SH-SY5Y (cell line): ENCODE data around the gene PDE4D.

Experiments
- GATA2 ChIP-seq: IDR thresholded peaks from 2 replicates; pipeline ENCODE4 v1.6.1; 2011; ENCODE audit warnings: mild to moderate bottlenecking, low read depth, low read length
- GATA3 ChIP-seq: IDR thresholded peaks from 2 replicates; pipeline ENCODE4 v1.6.1; 2011; ENCODE audit warnings: low read depth, mild to moderate bottlenecking, low read length, moderate library complexity

The PDE4D gene

DNA sequence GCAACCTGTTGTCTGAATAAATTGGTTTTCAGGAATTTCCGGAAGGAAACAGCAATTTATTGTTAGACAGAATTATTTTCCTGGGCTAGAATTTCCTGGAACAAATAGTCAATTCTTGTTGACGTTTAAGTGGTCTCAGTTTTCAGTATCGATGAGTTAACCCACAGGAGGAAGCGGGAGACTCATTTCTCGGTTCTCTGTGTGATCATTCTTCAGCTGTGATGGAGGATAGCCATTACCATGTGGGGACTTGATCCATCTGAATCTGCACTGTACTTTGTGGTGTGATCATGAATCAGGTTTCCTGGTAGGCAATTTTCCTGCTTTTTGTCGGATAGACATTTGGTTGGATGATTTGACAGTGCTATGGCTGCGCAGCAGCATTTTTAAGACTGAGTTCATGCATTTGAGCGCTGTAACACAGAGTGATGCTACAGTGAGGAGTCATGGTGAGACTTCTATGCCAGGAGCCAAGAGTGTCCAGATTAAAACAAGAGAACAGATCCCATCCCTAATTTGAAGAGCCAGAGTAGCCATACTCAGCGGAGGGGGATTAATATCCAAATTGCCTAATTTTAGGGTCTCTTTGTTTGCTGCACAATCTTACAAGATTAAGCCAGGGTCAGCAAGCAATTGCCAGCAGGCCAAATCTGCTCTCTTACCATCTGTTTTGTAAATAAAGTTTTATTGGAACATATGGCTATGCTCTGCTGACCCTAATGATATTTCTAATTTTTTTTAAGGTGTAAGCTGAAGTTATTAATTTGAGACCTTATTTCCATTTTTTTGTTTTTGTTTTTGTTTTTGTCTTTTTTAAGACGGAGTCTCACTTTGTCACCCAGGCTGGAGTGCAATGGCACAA lies 954.7 kb downstream of the PDE4D start:
- TF ChIP-seq GATA2 (no peak), GATA3 (no peak)

DNA sequence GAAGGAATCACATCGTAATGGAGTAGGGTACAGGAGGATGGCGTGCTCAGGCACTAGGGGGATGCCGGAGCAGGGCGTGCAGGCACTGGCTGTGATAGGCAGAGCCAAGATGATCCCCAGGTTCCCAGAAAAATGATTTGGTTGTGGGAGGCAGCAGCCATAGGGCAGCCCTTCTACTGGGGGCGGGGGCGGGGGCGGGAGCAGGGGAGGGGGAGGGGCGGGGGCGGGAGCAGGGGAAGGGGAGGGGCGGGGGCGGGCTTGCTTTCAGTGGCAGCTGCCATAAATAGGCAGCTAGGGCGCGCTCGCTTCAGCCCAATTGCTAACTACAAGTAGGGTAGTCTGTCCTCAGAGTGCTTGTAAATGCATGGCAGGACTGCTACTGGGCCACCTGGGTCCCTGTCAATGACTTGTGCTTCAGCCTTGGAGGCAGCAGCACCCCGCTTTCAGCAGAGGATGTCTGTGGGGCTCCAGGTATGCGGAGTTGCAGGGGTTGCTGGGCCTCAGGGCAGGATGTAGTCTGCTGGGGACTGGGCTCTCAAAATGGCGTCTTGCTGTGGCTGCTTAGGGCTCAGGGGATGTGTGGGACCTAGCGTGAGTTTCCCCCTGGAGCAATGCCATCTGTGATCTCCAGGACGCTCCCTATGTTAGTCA lies 956.4 kb downstream of the PDE4D start:
- no peak for TF ChIP-seq GATA3
- no peak for TF ChIP-seq GATA2

DNA sequence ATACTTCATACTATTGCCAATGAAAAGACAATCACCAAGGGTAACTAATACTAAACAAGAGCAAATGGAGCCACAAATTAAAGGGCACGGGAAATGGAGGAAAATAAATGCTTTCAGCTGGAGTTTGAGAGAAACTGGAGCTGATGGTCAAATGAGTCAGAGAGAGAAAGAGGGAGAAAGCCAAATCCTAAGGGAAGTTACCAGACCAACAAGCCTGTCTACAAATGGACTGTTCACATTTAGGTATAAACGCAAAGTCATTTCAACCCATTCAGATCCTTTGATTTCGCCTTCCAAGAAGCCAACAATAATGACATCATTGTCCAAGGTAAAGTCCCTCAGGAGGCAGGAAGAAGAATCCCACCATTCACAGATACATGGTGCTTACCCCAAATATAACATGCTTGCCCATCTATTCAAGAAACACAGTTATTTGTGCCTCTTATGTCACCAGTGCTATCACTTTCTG lies 958.9 kb downstream of the PDE4D start:
- TF ChIP-seq GATA3 = no peak
- no peak for TF ChIP-seq GATA2

DNA sequence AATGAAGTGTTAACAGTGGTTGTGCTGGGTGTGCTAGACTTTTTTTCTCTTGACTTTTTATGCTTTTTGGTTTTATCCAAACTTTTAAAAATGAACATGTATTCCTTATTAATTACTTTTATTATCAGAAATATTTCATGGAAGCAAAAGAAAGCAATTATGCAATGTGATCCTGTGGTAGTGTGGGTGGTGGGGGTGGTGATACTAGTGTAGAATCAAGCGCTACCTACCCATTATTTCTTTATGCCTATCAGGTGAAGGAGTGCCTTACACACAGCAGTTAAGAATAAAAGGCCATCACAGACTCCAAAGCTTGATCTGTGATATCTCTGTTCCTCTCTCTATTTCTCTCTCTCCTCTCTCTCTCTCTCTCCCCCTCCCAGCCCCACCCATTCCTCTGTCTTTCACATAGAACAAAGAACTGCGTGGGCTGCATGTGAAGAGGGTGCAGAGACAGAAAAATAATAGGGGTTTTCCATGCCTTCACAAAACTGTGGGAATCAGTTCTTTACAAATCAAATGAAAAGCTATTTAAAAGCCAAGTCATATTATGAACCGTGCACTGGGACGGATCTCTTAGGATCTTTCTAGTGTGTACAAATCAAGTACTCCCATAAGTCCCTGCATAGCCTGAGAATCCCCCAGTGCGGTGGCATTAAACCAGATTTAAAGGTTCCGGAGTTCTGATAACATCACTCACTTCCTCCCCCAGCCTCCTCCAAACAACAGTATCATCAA lies 959.5 kb downstream of the PDE4D start:
- TF ChIP-seq GATA2 (no peak), GATA3 (no peak)

DNA sequence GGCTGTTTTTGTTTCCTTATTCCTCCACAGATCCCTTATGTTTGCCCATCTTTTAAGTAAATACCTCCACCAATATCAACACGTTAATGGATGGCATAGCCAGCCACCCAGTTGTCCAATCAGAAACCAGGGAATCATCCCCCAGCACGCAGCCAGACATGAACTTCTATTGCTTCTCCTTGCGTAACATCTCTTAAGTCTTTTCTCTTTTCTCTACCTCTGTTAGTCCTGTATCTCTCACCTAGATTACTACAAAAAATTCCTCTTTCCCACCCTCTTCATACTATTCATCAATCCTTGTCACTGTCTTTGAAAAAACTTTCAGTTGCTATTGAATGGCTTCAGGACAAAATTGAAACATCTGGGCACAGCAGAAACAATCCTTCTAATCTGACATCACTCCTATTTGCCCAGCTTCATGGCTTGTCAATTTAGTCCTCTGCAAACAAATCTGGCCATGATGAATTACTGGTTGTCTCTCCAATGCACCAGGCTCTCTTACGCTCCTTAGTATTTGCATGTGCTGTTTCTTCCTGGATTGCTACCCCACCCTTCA lies 961.4 kb downstream of the PDE4D start:
- TF ChIP-seq GATA2 (no peak), GATA3 (no peak)

DNA sequence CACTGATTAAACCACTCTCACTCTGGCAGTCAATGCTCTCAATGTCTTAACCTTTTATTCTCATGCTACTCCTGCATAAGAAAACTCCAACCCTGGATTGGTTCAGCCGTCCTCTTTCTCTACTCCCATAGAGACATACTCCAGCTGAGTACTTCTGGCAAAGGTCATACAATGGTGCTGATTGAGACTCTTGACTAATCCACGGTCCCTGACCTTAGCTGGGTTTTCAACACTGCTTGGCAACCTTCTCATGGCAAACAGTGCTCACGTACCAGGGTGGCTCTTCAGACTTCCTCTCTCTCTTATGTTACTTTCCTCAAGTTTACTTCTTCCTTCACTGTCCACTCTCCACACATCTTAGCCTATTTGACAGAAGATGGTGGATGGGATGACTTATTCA lies 963.0 kb downstream of the PDE4D start:
- TF ChIP-seq GATA2 (no peak), GATA3 (no peak)

DNA sequence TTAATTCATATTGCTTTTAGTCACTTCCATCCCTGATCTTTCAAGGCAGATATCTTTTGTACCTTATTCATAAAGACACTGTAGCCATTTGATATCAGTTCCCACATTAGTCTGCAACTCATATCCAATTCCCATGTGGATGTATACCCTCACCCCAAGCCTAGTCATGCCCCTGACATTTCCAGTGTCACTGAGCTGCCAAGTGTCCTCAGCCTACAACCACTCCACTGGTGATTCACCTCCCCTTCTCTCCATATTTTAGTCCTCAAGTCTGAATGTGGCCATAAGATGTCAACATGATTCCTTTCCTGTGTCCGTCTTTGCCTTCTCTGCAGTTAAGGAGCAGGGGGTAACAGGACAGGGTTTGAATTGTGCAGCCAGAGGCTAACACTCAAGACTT lies 963.8 kb downstream of the PDE4D start:
- TF ChIP-seq GATA3 = no peak
- no peak for TF ChIP-seq GATA2

DNA sequence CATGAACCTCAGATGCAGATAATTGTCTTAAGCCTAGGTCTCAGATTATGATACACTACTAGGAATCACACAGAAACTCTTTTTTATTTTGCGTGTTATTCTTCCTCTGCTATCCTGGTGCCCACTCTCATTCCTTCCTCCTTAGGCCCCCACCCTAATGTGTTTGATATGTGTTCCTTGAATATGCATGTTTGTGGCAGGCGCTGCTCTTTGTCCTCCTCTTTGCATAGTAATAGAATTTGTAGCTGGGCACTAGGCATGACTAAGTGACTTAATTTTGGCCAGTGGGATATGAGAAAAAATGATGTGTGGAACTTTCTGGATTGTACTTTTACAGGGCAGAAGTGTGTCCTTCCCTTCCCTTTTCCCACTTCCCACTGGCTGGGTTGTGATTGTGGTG lies 965.6 kb downstream of the PDE4D start:
- no peak for TF ChIP-seq GATA2
- TF ChIP-seq GATA3 = no peak

DNA sequence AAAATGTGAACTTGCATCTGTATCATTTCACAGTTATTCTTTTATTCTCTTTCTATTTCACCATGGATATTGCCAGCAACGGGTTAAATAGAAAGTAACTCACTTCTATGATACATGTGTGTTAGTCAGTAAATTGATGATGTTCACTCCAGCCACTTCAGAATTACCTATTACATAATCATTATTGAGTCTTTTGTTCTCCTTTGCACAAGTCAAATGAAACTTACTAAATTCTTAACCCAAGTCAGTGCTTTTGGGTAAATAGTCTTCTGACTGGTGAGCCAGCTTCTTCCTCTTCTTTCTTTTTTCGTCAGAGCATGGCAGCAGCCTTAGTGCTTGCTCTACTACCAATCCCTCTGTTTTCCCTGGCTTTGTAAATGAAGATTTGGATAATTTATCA lies 966.3 kb downstream of the PDE4D start:
- no peak for TF ChIP-seq GATA3
- TF ChIP-seq GATA2 = no peak

DNA sequence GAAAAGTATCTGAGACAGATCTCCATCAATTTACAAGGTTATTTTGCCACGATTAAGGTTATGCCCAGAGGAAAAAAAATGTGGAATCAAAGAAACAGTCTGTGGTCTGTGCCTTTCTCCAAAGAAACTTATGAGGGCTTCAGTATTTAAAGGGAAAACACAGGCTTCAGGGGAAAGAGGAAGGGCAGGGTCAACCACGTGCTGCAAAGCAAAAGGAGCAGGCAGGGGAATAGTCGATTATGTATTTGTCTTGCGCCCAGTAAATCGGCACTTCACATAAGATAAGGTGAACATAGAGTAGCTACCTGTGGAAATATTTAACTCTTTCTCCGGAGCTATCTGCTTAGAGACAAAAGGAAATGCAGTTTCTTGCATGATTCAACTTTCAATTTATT lies 967.0 kb downstream of the PDE4D start:
- TF ChIP-seq GATA3 (no peak), GATA2 (no peak)

DNA sequence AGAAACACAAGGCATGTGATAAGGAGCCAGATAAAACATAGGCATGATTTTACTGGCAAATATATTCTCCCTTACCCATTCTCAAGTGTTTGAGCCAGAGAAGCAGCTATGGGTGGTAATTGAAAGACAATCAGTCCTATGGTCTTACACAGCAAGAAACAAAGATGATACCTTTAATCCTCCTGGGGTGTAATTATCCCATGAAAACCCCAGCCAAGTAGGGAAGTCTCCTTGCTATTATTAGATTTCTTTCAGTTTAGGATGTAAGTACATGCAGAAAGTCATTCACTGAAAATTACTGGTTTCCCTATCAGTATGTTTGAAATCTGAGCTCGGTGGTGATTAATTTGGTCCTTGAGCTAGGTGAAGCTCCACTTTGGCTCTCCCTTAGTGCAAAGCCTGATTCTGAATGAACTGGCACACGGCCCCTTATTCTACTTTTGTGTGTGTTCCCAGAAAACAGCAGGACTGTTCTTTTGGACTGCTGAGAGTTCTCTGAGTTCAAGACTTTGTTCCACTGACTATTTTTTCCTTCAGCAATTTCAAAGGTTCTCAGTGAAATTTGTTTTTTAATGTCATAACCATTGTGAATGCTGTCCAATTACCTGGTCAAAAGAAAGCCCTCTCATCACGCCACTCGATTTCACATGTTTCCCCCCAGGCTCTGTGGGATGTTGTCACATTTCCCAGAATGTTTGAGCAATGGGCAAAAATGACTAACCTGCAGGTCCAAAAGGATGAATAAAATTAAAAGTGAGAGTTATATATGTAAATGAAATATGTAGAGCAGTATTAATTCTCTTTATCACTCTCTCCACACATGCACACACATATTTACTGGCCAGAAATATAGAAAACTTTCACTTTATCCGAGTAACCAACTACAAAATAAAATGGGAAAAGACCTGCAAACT lies 967.6 kb downstream of the PDE4D start:
- no peak for TF ChIP-seq GATA2
- no peak for TF ChIP-seq GATA3

DNA sequence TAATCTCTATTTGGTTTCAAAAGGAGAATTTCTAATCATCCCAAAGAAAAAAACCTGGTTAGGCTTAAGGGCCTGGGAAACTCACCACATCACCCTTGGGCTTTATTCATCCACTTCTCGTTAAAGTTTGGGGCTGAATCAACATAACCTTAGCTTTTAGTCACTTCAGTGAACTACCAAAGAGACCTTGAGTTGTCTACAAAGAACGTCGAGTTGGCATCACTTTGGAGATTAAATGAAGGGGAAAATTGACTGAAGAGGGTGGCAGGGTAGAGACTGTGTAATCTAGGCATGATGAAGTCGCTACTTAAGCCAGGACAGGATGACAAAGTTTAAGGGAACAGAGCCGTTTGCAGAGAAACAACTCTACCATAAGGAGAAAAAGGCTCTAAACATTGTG lies 969.2 kb downstream of the PDE4D start:
- no peak for TF ChIP-seq GATA2
- TF ChIP-seq GATA3 = no peak

DNA sequence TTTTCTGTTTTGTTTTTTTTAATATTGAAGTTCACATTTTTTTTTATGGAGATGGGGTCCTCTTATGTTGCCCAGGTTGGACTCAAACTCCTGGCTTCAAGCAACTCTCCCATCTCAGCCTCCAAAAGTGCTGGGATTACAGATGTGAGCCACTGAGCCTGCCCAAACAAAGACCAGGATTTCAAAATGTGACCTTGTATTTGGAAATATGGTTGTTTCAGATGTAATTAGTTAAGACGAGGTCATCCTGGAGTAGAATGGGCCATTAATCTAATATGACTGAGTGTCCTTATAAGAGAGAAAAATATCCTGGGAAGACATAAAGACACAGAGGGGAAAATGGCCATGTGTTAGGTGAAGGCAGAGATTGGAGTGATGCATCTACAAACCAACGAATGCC lies 970.2 kb downstream of the PDE4D start:
- TF ChIP-seq GATA2 = no peak
- no peak for TF ChIP-seq GATA3
